AG10803 (cell line): ENCODE measurements around the gene SLC17A8.

Experiments
- DNase-seq: peaks from one replicate; pipeline ENCODE4 v3.0.0; 2010; ENCODE audit warnings: low read depth
- H3K4me3 ChIP-seq: 2 replicates; pipeline ENCODE4 v1.5.1; 2011; ENCODE audit warnings: mild to moderate bottlenecking, low read length, control low read depth
- TF ChIP-seq, protein P1 (sequence below): conservative IDR thresholded peaks from 2 replicates; pipeline ENCODE4 v1.5.1; 2011; ENCODE audit warnings: mild to moderate bottlenecking, low read length, control low read depth, inconsistent platforms

Gene SLC17A8

DNA sequence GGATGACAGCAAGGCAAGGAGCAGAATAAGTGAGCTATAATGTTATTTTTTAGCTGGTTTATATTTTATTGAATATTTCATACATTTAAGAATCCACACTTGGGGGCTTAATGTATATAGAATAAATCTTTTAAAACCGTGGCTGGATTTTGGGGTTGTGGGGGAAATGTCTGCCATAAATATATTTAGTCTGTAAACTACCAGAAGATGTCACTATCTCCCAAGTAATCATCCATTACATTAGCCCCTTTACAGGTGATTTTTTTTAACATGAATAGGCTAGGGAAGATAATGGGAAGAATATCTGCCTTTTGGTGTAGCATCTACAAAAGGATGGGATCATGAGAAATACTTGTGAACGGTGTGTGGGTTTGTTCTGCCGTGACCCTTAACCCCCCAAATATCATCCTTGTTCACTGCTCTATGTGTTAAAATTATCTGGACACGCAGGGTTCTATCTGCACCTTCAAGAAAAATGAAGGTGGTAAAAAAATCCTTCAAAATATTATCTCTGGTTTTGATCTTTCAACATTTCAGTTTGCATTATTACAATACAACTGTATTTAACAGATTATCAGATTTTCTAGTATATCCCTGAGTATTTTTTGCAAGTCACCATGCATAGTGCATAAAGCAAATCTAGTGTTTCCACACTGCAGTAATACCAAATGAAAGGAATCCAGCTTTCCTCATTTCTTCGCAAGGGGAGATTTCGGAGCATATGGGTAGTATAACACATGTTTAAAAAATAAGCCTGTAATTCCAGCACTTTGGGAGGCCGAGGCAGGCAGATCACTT is 8.0 kb upstream of the SLC17A8 start:
- no peak overlapping the region for H3K4me3 ChIP-seq
- TF ChIP-seq, protein P1, sequence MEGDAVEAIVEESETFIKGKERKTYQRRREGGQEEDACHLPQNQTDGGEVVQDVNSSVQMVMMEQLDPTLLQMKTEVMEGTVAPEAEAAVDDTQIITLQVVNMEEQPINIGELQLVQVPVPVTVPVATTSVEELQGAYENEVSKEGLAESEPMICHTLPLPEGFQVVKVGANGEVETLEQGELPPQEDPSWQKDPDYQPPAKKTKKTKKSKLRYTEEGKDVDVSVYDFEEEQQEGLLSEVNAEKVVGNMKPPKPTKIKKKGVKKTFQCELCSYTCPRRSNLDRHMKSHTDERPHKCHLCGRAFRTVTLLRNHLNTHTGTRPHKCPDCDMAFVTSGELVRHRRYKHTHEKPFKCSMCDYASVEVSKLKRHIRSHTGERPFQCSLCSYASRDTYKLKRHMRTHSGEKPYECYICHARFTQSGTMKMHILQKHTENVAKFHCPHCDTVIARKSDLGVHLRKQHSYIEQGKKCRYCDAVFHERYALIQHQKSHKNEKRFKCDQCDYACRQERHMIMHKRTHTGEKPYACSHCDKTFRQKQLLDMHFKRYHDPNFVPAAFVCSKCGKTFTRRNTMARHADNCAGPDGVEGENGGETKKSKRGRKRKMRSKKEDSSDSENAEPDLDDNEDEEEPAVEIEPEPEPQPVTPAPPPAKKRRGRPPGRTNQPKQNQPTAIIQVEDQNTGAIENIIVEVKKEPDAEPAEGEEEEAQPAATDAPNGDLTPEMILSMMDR, result peak; percentile 44
- DNase-seq, result peak; percentile 25

DNA sequence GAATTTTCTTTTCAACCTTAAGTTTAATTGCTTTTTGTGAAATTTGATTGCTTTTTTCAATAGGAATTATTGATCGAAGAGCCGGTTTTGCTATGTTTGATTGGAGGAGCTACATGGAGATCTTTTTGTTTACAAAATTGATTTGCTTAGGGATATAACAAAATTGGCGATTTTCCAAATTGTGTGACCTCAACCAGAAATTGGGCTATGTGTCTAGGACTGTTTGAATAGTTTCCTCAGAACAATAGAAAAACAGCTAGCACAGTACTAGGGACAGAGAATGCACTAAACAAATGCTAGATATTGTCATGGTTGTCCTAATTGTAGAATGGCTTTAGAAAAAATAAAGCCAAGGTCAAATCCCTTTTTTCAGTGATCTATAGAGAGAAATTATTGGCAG is 2.4 kb downstream of the SLC17A8 start:
- TF ChIP-seq, protein P1, result no peak
- DNase-seq, result no peak
- H3K4me3 ChIP-seq, result no peak overlapping the region

DNA sequence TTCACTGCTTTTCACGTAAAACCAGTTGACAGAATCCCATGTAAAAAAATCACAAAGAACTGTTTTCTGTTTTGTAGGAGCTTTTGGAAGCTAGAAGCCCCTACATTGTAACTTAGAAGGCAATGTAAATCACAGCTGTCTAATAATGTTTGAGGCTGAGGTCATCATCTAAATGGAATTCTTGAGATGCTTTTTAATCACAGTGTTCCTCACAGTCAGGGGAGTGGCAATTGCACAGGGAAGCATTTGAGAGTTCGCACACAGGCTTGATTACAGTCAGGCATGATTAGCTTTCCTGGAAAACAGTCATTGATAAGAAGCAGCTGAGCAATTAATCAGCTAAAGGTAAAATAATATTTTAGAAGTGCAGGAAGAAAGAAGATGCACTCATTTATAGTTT is 2.9 kb downstream of the SLC17A8 start:
- H3K4me3 ChIP-seq, result no peak overlapping the region
- TF ChIP-seq, protein P1, result no peak
- peak; percentile 11 for DNase-seq

DNA sequence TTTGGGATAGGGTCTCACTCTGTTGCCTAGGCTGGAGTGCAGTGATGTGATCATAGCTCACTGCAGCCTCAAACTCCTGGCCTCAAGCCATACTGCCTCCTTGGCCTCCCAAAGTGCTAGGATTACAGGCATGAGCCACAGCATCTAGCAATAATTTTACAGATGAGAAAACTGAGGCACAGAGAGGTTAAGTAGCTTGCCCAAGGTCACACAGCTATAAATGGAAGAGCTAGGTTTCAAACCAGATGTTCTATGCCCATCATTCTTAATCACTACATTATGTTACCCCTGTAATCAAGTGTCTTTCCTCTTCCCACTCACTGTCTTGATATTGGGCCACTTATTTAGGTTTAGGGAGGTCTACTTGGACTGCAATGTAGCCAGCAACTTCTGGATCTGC is 3.6 kb downstream of the SLC17A8 start:
- TF ChIP-seq, protein P1, result no peak
- H3K4me3 ChIP-seq, result no peak overlapping the region
- no peak for DNase-seq

DNA sequence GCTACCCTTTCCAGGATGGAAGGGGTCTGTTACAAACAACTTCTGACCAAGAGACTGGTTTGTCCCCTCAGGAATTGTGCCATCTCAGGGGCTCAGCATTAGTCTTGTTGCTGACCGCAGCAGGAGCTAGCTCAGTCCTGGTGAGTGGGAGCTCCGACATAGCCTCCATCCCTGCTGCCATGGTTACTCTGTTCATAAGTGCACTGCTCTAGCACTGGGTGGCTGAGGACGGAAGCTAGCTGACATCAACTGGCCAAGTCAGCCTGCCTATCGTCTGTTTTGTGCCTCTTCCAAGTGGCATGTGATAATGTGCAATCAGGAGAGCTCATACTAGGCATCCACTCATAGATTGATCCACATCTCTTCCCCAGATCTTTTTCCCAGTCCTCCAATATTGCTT is 7.5 kb downstream of the SLC17A8 start:
- TF ChIP-seq, protein P1, result no peak
- DNase-seq, result no peak
- no peak overlapping the region for H3K4me3 ChIP-seq

DNA sequence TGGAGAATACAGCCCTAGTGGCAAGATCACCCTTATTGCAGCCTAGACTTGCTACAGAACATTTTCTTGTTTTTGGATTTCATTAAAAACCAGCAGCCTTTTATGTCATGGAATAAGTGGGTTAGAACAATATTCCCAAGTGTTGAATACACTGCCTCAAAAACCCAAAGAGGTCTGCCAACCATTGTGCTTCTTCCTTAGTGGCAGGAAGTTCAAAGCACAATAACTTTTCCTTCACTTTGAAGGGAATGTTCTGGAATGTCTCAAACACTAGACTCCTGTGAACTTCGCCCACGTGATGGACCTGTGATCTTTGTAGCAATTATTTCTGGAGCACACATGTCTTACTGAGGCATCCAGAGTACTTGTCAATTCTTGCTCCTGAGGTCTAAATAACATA is 8.5 kb downstream of the SLC17A8 start:
- no peak overlapping the region for H3K4me3 ChIP-seq
- TF ChIP-seq, protein P1, result no peak
- no peak for DNase-seq

DNA sequence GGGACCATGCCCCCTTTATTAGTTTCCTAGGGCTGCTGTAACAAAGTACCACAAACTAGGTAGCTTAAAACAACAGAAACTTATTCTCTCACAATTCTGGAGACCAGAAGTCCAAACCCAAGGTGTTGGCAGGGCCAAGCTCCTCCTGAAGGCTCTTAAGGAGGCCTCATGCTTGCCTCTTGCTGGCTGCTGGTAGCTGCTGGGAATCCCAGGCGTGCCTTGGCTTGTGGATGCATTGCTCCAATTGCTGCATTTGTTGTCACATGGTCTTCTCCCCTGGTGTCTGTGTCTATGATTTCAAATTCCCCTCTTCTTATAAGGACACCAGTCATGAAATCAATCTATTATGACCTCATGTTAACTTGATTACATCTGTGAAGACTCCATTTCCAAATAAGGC is 11.2 kb downstream of the SLC17A8 start:
- DNase-seq, result no peak
- H3K4me3 ChIP-seq, result no peak overlapping the region
- TF ChIP-seq, protein P1, result no peak
